K562 (cell line): ENCODE measurements around the gene VAMP8. TPM values are rescaled to one million over a fixed set of nuclear protein-coding genes. Genes with fewer than 3 reads are reported as not detected.
A peak's percentile ranks its signal among the peaks of the same experiment; 100 is the strongest.

Experiments
- ATAC-seq: fragments of 200-7000 bp; cut with Tn5 transposase; 3 replicates; pipeline ENCODE4 v1.9.1; 2020; ENCODE audit warnings: moderate library complexity
- BruUV-seq: library from RNA; stranded (reverse); fragments of 400-500 nt; replicated peaks from 2 replicates; lab custom pipeline; 2021; lab: Mats Ljungman, UMichigan
- CTCF ChIA-PET: fragments of 300-600 bp; formaldehyde crosslinking; extraction: SDS; loops from one replicate; lab custom pipeline; 2021; ENCODE audit warnings: low intra/inter-chr PET ratio; lab: Yijun Ruan, JAX
- POLR2A ChIA-PET: fragments of 300-600, 350-650 bp; sonication (Branson Sonifier 250); formaldehyde crosslinking; extraction: SDS; loops from one replicate; lab custom pipeline; 2021; ENCODE audit warnings: antibody characterized with exemption, inconsistent platforms; lab: Yijun Ruan, JAX
- DNase-seq, 4 experiments: peaks; one replicate each; pipeline versions ENCODE4 v3.0.0 to v3.0.0-alpha.2; 2011 to 2018; ENCODE audit warnings: low spot score in 3 of 4, mixed read lengths in 3 of 4; ENCODE audit errors: extremely low read depth in 1 of 4
- FAIRE-seq: peaks from 2 replicates; lab custom pipeline; 2011; peaks lifted over from hg19 to GRCh38; lab: Jason Lieb, UNC
- H2AFZ ChIP-seq: 2 replicates; pipeline ENCODE4 v1.6.0; 2011; ENCODE audit warnings: low read depth, low read length, control low read depth, inconsistent platforms
- H3K27ac ChIP-seq: fragments of 200-600 bp; 3 replicates; pipeline ENCODE4 v1.8.0; 2011; ENCODE audit warnings: low read depth, mild to moderate bottlenecking, control low read depth, inconsistent platforms, low read length, moderate library complexity, mixed read lengths; ENCODE audit errors: extremely low read depth
- H3K27me3 ChIP-seq, 2 experiments: fragments of 300-600 bp in 1 of 2; 2 replicates in 1 of 2; 3 replicates in 1 of 2; pipeline versions ENCODE4 v1.6.0 to v1.8.0; 2011; ENCODE audit warnings: inconsistent platforms in 2 of 2, low read length in 2 of 2, mild to moderate bottlenecking in 1 of 2, mixed read lengths in 1 of 2, moderate library complexity in 1 of 2; ENCODE audit not compliant: control insufficient read depth in 2 of 2, insufficient read depth in 2 of 2
- H3K36me3 ChIP-seq: fragments of 300-600 bp; 3 replicates; pipeline ENCODE4 v1.8.0; 2011; ENCODE audit warnings: mild to moderate bottlenecking, low read length, inconsistent platforms; ENCODE audit not compliant: control insufficient read depth, insufficient read depth
- H3K4me1 ChIP-seq, 2 experiments: fragments of 200-600 bp in 1 of 2; replicated peaks in 1 of 2; 2 replicates in 1 of 2; 3 replicates in 1 of 2; pipeline versions ENCODE4 v1.5.1 to v1.8.0; 2011; ENCODE audit warnings: inconsistent platforms in 2 of 2, low read length in 2 of 2, mild to moderate bottlenecking in 1 of 2, mixed read lengths in 1 of 2, moderate library complexity in 1 of 2; ENCODE audit not compliant: control insufficient read depth in 2 of 2, insufficient read depth in 2 of 2
- H3K4me2 ChIP-seq: 2 replicates; pipeline ENCODE4 v1.6.1; 2011; ENCODE audit warnings: low read length, control low read depth, inconsistent platforms, mixed read lengths; ENCODE audit not compliant: insufficient read depth
- H3K4me3 ChIP-seq: fragments of 200-600 bp; sonication (generic), shearing (Covaris generic); 2 replicates; pipeline ENCODE4 v1.5.1; 2016; ENCODE audit warnings: control low read depth, inconsistent platforms
- H3K79me2 ChIP-seq: fragments of 200-600 bp; 3 replicates; pipeline ENCODE4 v1.8.0; 2011; ENCODE audit warnings: low read length, inconsistent platforms; ENCODE audit not compliant: control insufficient read depth, insufficient read depth
- H3K9ac ChIP-seq, 2 experiments: 2 replicates each; pipeline versions ENCODE4 v1.6.0 to v1.6.1; 2011; ENCODE audit warnings: low read depth in 2 of 2, low read length in 2 of 2, control low read depth in 1 of 2, inconsistent platforms in 1 of 2, mild to moderate bottlenecking in 1 of 2, mixed read lengths in 1 of 2; ENCODE audit not compliant: insufficient read depth in 1 of 2
- H3K9me1 ChIP-seq: one replicate; pipeline ENCODE4 v1.6.0; 2011; ENCODE audit warnings: inconsistent platforms, mild to moderate bottlenecking, low read length, moderate library complexity; ENCODE audit not compliant: control insufficient read depth, insufficient read depth
- H3K9me3 ChIP-seq: replicated peaks from 2 replicates; pipeline ENCODE4 v1.5.1; 2011; ENCODE audit warnings: low read depth, low read length, inconsistent platforms; ENCODE audit not compliant: control insufficient read depth, insufficient read depth
- H4K20me1 ChIP-seq: replicated peaks from 2 replicates; pipeline ENCODE4 v1.6.1; 2011; ENCODE audit warnings: low read length, inconsistent platforms, mixed read lengths; ENCODE audit not compliant: control insufficient read depth, insufficient read depth
- CHD2 ChIP-seq: IDR thresholded peaks from 2 replicates; pipeline ENCODE4 v1.6.1; 2011; ENCODE audit warnings: low read depth, low read length
- DLX4 ChIP-seq: fragments of 250-450 bp; sonication (Bioruptor Pico); IDR thresholded peaks from 2 replicates; pipeline ENCODE4 v1.6.1; 2021; ENCODE audit warnings: mild to moderate bottlenecking
- ELF2 ChIP-seq: fragments of 250-450 bp; sonication (Bioruptor Pico); IDR thresholded peaks from 2 replicates; pipeline ENCODE4 v1.5.0; 2021; ENCODE audit warnings: mild to moderate bottlenecking
- MXI1 ChIP-seq: IDR thresholded peaks from 2 replicates; pipeline ENCODE4 v1.6.1; 2011; ENCODE audit warnings: low read depth, mild to moderate bottlenecking, improper control_type of control experiment, low read length
- PKNOX1 ChIP-seq: fragments of 450-650 bp; IDR thresholded peaks from 2 replicates; pipeline ENCODE4 v1.6.1; 2016
- TEAD1 ChIP-seq, 2 experiments: fragments of 450-650 bp in 1 of 2; sonication (generic) in 1 of 2; formaldehyde crosslinking; IDR thresholded peaks; 2 replicates each; pipeline versions ENCODE4 v1.4.0 to v1.8.0; 2020 to 2022; ENCODE audit warnings: mild to moderate bottlenecking in 2 of 2, missing genetic modification reagents in 1 of 2
- WGBS: fragments of 100-300 bp; shearing (Covaris generic); methylation state at CpG from one replicate; pipeline ENCODE4 v1.1.6; 2016; ENCODE audit warnings: low coverage, mixed read lengths; ENCODE audit not compliant: insufficient coverage; ENCODE audit errors: missing lambda C conversion rate; 5-methylcytosine and 5-hydroxymethylcytosine counted together
- in situ Hi-C: fragments of 300-500 bp; cut with MboI; formaldehyde crosslinking; loops from 4 replicates; pipeline ENCODE4 v1.15.0; 2018; ENCODE audit warnings: inconsistent platforms, mixed read lengths
- intact Hi-C: fragments of 100-400 bp; cut with micrococcal nuclease; formaldehyde crosslinking; loops from 2 replicates; pipeline ENCODE4 v1.14.2; 2022
- polyA plus RNA-seq, 8 experiments: library from polyadenylated mRNA; depleted of rRNA in 4 of 8; stranded (reverse) in 5 of 8; unstranded in 3 of 8; fragments of >200 nt; fragmentation: Nextera tagmentation in 2 of 8; fragmentation: Illumina TruSeq in 1 of 8; extraction: Ambion mirVana in 2 of 8; extraction: Trizol in 1 of 8; gene quantifications; 2 replicates each; pipeline versions ENCODE4 v1.2.1 to v1.2.3, GENCODE V29; 2011 to 2014; ENCODE audit warnings: inconsistent platforms in 1 of 8, missing spikeins in 1 of 8
- total RNA-seq, 7 experiments: library from RNA; depleted of rRNA in 6 of 7; stranded (reverse); fragments of >200 nt in 6 of 7; fragmentation: Illumina TruSeq in 2 of 7; extraction: Trizol in 2 of 7; gene quantifications; 2 replicates each; pipeline versions ENCODE4 v1.2.1 to v1.2.3, GENCODE V29; 2011 to 2021; ENCODE audit warnings: low replicate concordance in 1 of 7

VAMP8 gene
- total and polyA plus RNA-seq, 9 of the 15 experiments (the other 6 are each of a cell fraction or from before 2014, with no cell fraction given): 107 to 571 (median 248) TPM

GRCh38 chr2:85547859-85548607 lies 29.4 kb upstream of the VAMP8 start:
- WGBS: 59% methylated on average over 6 of the region's 6 CpGs
- no peak for DNase-seq
- CTCF ChIA-PET: no interaction called here
- no peak for TF ChIP-seq DLX4 (CRISPR knock-in tag)
- TF ChIP-seq TEAD1 (CRISPR knock-in tag; IDR thresholded peaks at IDR 0.05): no peak
- TF ChIP-seq PKNOX1: peak; percentile 52; the same call in 1 of the 2 replicates
- TF ChIP-seq CHD2: 0 out of 2 replicates have a peak, but pooled peaks have one; percentile 7
- TF ChIP-seq ELF2 (CRISPR knock-in tag): 0 out of 2 replicates have a peak, but pooled peaks have one; percentile 29
- 0 out of 2 replicates have a peak, but pooled peaks have one; percentile 21 for TF ChIP-seq MXI1
- in situ Hi-C loops: no loop called here
- no TSS peak for BruUV-seq
- no peak for FAIRE-seq
- no peak overlapping the region for H3K27ac ChIP-seq
- no peak overlapping the region for H3K9ac ChIP-seq
- no peaks in the 10 kb centered on the region for H3K27me3 ChIP-seq
- no peaks in the 10 kb centered on the region for H3K9me1 ChIP-seq
- POLR2A ChIA-PET: interaction anchor here (0.6 to 24.3 kb wide), 22 partner anchors 3 to 221 kb away, joined by 3 to 1576 read pairs (median 5); partner anchors contain the start of genes CAPG, ELMOD3, GGCX and MAT2A
- no peaks in the 10 kb centered on the region for H3K9me3 ChIP-seq
- H4K20me1 ChIP-seq: peaks cover 6% of the 10 kb centered on the region
- ATAC-seq: no peak
- H3K79me2 ChIP-seq: peaks cover 4% of the 10 kb centered on the region
- H3K36me3 ChIP-seq: peaks cover 72% of the 10 kb centered on the region
- intact Hi-C loops: no loop called here
- H3K4me1 ChIP-seq: peaks cover 0 to under 1% of the 10 kb centered on the region in 2 experiments; a peak in 2 of 5 replicates
- no peak overlapping the region for H2AFZ ChIP-seq
- no peak overlapping the region for H3K4me3 ChIP-seq
- H3K4me2 ChIP-seq: no peak overlapping the region
